GM12875 (cell line): ENCODE results near the gene COL9A3.

Experiments used
- H3K4me3 ChIP-seq: one replicate; pipeline ENCODE4 v1.5.1; 2011; ENCODE audit warnings: low read depth, low read length, control low read depth
- TF ChIP-seq, protein P1 (sequence below): IDR thresholded peaks from 2 replicates; pipeline ENCODE4 v1.5.1; 2011; ENCODE audit warnings: low read depth, mild to moderate bottlenecking, control low read depth, inconsistent platforms, low read length, moderate library complexity, borderline replicate concordance; ENCODE audit not compliant: insufficient read depth

The COL9A3 gene

DNA sequence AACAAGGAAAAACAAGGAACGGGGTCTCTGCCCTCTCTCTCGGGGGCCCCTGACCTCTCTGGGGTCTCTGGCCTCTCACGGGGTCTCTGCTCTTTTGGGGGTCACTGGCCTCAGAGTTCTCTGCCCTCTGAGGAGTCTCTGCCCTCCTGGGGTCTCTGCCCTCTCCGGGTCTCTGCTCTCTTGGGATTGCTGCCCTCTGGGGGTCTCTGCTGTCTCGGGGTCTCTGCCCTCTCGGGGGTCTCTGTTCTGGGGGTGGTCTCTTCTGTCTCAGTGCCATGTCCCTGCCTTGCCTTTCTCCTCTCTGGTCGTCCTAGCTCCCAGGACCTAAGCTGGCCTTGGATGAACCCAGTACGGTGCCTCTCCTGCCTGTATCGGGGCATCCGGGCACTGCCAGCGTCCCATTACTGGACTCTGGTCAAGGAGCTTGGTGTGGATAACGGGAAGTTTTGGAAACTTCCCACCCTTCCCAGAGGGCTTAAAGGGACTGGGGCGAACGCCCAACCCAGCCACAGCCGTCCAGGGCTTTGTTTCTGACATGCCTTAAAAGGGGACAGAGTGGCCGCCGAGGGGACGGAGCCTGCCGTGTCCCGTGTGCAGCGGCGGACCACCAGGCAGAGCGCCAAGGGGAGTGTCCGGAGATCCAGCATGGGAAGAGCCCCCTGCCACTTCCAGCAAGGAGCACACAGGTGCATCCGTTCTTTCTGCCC lies 45.3 kb upstream of the COL9A3 start:
- TF ChIP-seq, protein P1, sequence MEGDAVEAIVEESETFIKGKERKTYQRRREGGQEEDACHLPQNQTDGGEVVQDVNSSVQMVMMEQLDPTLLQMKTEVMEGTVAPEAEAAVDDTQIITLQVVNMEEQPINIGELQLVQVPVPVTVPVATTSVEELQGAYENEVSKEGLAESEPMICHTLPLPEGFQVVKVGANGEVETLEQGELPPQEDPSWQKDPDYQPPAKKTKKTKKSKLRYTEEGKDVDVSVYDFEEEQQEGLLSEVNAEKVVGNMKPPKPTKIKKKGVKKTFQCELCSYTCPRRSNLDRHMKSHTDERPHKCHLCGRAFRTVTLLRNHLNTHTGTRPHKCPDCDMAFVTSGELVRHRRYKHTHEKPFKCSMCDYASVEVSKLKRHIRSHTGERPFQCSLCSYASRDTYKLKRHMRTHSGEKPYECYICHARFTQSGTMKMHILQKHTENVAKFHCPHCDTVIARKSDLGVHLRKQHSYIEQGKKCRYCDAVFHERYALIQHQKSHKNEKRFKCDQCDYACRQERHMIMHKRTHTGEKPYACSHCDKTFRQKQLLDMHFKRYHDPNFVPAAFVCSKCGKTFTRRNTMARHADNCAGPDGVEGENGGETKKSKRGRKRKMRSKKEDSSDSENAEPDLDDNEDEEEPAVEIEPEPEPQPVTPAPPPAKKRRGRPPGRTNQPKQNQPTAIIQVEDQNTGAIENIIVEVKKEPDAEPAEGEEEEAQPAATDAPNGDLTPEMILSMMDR: no peak
- no peak overlapping the region for H3K4me3 ChIP-seq

DNA sequence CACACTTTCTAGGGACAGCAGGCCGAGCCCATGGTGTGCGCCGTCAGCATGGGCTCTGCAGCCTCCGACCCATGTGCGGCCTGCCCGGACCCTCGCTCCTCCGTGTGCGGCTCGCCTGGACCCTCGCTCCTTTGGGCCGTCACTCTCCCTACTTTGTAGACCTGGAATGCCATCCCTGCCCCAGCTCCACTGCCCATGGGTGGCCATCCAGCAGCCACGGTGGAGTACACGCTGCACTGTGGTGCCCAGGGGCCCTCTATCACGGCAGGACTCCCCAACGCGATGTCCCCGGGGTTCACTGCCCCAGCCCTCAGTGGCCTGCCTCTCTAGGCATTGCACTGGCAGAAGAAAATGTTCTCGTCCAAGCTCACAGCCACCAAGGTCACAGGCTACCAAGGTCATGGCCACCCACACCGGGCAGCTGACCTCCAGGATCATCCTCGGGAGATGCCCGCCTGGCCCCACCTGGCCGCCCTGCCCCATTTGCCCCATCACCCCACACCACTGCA lies 44.7 kb upstream of the COL9A3 start:
- no peak overlapping the region for H3K4me3 ChIP-seq
- TF ChIP-seq, protein P1: no peak

DNA sequence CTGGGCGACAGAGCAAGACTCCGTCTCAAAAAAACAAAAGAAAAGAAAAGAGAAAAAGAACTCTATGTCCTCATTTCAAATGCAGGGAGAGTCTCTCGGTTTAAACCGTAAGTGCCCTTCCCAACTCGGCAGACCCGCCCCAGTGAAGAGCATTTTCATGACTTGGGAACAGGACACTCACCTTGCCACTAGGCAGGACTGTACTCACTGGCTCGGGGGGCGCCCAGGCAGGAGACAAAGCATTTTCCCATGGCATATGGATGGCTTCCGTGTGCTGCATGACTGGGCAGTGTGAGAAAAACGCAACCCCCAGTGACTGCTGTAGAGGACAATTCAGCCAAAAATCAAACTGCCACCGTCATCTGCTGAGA lies 44.2 kb upstream of the COL9A3 start:
- TF ChIP-seq, protein P1: no peak

DNA sequence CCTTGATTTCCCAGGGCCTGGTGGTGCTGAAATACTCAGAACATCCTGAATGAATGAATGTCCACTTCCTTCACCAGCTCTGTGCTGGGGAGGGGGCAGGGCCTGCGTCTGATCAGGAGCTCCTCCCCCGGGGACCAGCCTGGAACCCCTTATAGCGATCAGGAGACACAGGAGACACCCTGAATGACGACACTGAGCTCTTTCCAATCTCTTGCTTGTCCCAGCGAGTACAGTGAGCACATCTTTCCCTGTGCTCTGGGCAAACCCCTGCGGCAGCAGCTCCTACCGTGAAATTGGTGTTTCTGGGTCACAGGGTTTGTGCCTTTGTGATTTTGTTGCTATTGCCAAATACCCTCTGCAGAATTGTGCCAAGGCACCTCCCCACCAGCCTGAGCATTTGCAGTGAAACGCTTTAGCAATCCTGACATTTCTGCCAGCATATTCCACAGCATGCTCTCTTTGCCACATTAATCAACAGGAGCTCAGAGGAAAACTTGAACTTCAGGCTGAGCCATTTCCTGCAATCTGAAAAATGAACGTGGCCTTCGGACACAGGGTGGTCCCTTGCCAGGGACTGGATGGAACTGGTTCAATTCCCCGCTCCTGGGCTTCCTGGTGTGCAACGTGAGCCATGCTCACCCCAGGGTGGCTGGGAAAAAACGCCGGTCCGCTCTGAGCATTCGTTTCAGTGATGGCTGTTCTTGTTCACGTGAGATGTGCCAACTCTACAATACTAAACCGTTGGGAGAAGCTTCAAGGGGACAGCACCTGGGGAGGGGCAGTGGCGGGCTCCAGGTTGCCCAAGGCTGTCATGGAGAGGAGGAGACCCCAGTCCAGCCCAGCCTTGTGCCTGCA lies 43.6 kb upstream of the COL9A3 start:
- TF ChIP-seq, protein P1: no peak
- no peak overlapping the region for H3K4me3 ChIP-seq

More for the DNA sequence above, 44.2 kb upstream of the COL9A3 start:
- H3K4me3 ChIP-seq: no peak overlapping the region

DNA sequence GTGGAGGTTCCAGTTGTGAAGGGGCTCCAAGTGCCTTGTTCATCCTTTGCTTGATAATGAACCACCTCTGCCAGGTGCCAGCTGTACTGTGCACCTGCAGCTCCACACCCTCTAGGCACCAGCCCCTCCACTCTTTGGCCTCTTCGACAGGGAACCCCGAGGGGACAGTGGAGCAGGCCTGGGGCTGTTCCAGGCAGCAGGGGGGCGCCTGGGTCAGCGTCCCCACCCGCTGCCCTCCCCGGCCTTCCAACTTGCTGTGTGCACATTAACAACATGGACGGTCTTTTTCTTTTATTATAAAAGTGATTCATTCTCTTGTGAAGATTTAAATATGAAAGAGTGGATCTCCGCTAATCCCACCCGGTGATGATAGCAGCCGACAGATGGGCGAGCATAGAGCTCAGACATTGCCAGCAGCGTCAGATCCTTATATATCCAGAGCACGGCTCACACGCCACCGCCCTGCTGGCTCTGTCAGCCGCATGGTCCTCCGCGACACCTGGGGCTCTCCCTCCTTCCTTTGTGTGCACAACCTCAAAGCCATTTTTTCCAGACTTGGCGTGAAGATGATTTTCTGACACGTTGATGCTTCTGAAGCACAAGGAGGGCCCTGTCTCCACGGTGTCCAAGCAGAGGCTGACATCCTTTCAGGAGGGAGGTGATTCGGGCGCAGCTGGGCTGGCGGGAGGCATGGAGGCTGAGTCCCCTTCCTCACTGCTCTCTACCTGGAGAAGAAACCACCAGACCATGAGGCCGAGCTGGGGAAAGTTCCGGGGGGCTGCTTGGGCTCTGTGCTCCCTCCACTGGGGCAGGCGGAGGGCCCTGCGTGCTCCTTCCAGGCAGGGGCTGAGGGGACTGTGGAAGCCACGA lies 42.8 kb upstream of the COL9A3 start:
- no peak overlapping the region for H3K4me3 ChIP-seq

DNA sequence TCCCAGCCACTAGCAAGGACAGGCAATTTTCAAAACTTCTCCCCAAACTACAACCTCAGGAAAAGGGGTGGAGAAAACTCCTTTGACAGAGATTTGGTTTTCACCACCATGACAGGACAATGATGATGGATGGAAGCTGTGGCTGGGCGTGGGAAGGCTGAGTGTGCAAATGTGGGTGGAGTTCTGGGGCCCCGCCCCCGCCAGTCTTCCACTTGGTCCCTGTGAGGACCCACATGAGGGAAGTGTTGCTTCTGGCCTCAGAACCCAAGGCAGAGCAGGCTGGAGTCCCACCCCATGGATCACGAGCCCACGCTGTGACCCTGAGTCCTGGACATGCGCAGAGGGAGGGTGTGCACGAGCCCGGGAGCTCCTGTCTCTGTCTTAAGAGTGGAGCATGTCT lies 42.1 kb upstream of the COL9A3 start:
- no peak overlapping the region for H3K4me3 ChIP-seq
- TF ChIP-seq, protein P1: no peak

More for the DNA sequence above, 42.8 kb upstream of the COL9A3 start:
- TF ChIP-seq, protein P1: no peak
